Astrocyte of the cerebellum (primary cell): ENCODE results near the gene PCDH9.

Experiments used
- DNase-seq: peaks from one replicate; pipeline ENCODE4 v3.0.0-alpha.2; 2011; ENCODE audit warnings: low read depth
- H3K4me3 ChIP-seq: 2 replicates; pipeline ENCODE4 v1.5.1; 2011; ENCODE audit warnings: mild to moderate bottlenecking, low read depth, low read length, moderate library complexity
- CTCF ChIP-seq: IDR thresholded peaks from 2 replicates; pipeline ENCODE4 v1.5.1; 2012; ENCODE audit warnings: low read length, low read depth, moderate library complexity, mild to moderate bottlenecking; ENCODE audit errors: missing control alignments
- in situ Hi-C: cut with HindIII; loops from 2 replicates; pipeline ENCODE4 v1.10.0; 2017; ENCODE audit warnings: low sequenced_read_pairs

The PCDH9 gene

DNA sequence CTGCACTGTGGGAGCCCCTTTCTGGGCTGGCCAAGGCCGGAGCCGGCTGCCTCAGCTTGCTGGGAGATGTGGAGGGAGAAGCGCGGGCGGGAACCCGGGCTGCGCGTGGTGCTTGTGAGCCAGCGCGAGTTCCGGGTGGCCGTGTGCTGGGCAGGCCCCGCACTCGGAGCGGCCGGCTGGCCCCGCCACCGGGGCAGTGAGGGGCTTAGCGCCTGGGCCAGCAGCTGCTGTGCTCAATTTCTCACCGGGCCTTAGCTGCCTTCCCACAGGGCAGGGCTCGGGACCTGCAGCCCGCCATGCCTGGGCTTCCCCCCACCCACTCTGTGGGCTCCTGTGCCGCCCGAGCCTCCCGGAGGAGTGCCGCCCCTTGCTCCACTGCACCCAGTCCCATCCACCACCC, 669.1 kb downstream of the PCDH9 start:
- H3K4me3 ChIP-seq = no peak overlapping the region
- TF ChIP-seq CTCF = no peak
- no peak for DNase-seq
- in situ Hi-C loops = no loop called here

- TF ChIP-seq CTCF = no peak
- in situ Hi-C loops = no loop called here
- DNase-seq = no peak
- H3K4me3 ChIP-seq = no peak overlapping the region
These were observed 669.9 kb downstream of the PCDH9 start for GRCh38 chr13:66560189-66560588.

- in situ Hi-C loops = no loop called here
- no peak for DNase-seq
- H3K4me3 ChIP-seq = no peak overlapping the region
- TF ChIP-seq CTCF = no peak
These were observed 671.0 kb downstream of the PCDH9 start for GRCh38 chr13:66559093-66559492.

GRCh38 chr13:66558506-66558905, 671.6 kb downstream of the PCDH9 start:
- DNase-seq = peak; percentile 12
- H3K4me3 ChIP-seq = no peak overlapping the region
- in situ Hi-C loops = no loop called here
- TF ChIP-seq CTCF = no peak

GRCh38 chr13:66557357-66557756, 672.8 kb downstream of the PCDH9 start:
- no peak for TF ChIP-seq CTCF
- no peak for DNase-seq
- H3K4me3 ChIP-seq = no peak overlapping the region
- in situ Hi-C loops = no loop called here

GRCh38 chr13:66556306-66556705, 673.8 kb downstream of the PCDH9 start:
- in situ Hi-C loops = no loop called here
- no peak for DNase-seq
- no peak for TF ChIP-seq CTCF
- H3K4me3 ChIP-seq = no peak overlapping the region

- in situ Hi-C loops = no loop called here
- no peak for TF ChIP-seq CTCF
- no peak overlapping the region for H3K4me3 ChIP-seq
- DNase-seq = no peak
These were observed 676.7 kb downstream of the PCDH9 start for GRCh38 chr13:66553391-66553790.
